AG08396 (cell line): ENCODE data around the gene CCDC142.

Source experiments
- DNase-seq: peaks from one replicate; pipeline ENCODE4 v3.0.0; 2012; ENCODE audit warnings: low spot score, mixed read lengths

The CCDC142 gene

DNA sequence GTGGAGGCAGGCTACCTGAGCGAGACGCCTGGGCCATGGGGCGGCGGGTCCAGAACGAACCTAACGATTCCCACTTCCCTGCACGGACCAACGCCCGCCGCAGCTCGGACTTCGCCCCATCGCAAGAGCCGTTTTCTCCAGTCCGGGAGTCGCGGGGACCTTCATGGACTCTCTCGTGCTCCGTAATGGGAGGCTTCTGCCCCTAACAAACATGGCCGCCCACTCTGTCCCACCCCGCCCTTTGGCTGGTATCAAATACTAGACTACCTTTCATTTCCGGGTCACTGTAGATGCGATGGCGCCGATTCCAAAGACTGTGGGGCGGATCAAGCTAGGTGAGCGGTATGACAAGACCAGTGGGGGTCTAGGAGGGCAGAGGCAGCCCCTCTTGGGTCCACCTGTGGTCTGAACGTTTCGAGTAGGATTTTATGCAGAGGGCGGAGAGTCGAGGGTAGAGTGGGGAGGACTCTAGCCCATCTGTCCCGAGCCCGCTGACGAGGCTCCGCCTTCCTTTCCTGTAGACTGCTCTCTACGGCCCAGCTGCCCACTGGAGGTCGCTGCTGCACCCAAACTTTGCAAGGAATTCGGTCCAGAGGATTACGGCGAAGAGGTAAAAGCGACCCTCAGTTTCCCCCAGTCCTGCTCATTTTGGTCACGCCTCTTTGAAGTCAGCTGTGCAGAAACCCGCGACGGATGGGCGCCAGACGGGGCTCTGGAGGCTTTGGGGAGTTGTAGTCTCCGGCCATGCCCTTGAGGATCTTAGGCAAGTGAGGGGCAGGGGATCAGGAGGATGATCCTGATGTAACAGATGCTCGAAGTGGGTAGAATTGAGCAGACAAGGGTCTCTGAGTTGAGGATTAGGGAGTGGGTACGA is at the start of gene CCDC142, which contains the start of gene TTC31:
CCDC142 (minus strand) TSS at position 198 of the 874 bp plus-strand sequence; CDS start at position 37, 161 bp downstream.
TTC31 (plus strand) TSS at position 281 of the 874 bp plus-strand sequence; CDS start at position 296, 15 bp downstream.
- DNase-seq, result peak; percentile 92

DNA sequence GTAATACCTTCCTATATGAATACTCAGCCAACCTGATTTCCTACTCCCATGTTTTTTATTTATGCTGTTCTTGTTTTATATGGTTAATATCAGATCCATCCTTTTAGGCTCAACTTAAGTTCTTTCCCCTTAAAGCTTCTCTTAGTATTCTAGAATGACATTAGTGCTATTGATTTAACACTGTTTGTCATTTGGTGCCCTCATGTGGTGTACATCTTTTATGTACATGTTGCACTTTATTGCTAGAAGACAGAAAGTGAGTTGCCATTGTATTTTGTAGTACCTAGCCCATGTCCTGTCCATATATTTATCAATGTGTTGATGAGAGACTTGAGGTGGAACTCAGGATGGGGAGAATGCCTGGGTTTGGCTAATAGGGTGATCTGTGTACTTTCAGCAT is 49.4 kb upstream of the CCDC142 start:
- DNase-seq, result peak; percentile 40

GRCh38 chr2:74531666-74532065 is 48.9 kb upstream of the CCDC142 start:
- DNase-seq, result no peak

- peak; percentile 63 for DNase-seq
These were observed 47.7 kb upstream of the CCDC142 start for GRCh38 chr2:74530239-74531187.

- peak; percentile 99 for DNase-seq
These were observed 46.8 kb upstream of the CCDC142 start, which contains the start of the genes AUP1 and HTRA2 for GRCh38 chr2:74529357-74530238. Gene AUP1, minus strand, starts transcription at chr2:74529706. Its CDS starts 77 bp downstream, at chr2:74529629. Gene HTRA2, plus strand, starts transcription at chr2:74529933. Its CDS starts 74 bp downstream, at chr2:74530007.

- no peak for DNase-seq
These were observed 46.0 kb upstream of the CCDC142 start for GRCh38 chr2:74528600-74529356.

- no peak for DNase-seq
These were observed 44.9 kb upstream of the CCDC142 start for GRCh38 chr2:74527741-74528140.

DNA sequence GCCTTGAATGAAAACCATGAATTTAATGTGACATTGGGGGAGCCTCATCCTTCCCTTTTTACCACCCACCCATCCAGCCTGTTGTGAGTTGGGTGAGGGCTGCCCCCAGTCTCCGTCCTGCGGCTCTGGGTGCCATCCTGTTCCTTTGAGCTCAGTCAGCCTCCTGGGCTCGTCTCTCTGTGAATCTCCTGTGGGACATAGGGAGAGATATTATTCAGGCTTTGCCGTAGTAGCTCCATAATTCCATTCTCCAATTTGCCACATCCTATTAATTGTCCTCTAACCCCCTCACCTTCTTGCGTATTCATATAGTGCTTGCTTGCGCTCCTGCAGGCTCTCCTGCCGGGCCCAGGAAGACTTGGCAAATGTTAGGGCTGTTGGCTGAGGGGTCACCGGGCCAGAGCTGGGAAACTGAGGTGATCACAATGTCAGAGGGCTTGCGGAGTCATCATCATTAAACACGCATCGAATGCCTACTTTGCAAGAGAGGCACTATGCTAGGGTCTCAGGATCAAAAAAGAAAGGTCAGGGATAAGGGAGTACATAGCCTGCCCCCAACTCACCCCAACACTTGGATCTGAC is 43.9 kb upstream of the CCDC142 start:
- DNase-seq, result no peak

- DNase-seq, result no peak
These were observed 43.2 kb upstream of the CCDC142 start, which contains the start of gene DQX1 for GRCh38 chr2:74525717-74526648. Gene DQX1, minus strand, starts transcription at chr2:74526231. Its CDS starts 502 bp downstream, at chr2:74525729.

DNA sequence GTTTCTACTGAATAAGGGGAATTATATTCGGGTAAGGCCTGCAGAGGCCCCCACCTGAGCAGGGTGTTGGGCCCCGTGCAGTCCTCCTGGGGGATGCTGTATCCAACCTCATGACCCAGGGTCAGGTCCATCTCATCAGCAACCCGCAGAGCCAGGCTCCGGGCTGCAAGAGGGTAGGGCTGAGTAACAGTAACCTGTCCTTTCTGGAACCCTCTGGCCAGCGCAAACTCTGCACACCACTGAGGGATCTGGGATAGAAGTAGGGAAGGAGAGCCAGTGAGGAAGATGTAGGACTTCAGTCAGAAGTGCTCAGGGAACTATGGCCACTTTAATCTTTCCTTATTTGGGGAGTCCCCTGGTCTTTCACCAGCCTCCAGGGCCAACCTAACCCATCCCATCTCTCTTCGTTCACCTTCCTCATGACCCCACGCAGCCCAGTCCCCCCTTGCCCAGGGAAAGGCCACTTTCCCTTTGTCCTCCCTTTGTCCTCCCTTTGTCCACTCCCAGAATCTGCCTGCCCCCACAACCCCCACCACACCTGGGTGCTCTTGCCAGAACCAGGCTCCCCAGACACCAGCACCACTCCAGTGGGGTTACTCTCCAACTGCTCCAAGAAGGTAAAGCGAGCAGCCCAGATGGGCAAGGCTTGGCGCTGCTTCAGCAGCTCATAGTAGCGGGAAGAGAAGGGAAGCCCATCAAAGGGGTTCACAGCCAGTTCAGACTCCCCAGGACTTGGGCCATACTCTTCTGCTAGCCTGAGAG is 42.3 kb upstream of the CCDC142 start:
- no peak for DNase-seq

DNA sequence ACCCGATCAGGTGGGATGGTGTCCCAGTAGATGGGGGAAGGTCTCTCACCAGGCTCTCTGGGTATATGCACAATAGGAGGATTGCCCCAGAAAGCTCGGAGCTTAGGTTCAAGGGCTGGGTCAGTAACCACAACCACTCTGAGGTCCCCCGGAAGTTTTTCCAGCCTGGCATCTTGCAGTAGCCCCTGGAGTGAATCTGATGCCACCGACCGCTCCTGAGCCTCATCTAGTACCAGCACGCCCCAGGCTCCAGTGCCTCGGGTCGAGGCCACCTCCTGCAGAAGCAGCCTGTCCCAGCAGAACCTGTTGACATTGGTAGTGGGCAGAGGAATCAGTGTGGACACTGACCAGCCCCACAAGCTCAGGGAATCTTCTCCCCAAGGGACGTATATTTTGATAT is 41.2 kb upstream of the CCDC142 start:
- no peak for DNase-seq

- no peak for DNase-seq
These were observed 39.7 kb upstream of the CCDC142 start for GRCh38 chr2:74522516-74522915.

DNA sequence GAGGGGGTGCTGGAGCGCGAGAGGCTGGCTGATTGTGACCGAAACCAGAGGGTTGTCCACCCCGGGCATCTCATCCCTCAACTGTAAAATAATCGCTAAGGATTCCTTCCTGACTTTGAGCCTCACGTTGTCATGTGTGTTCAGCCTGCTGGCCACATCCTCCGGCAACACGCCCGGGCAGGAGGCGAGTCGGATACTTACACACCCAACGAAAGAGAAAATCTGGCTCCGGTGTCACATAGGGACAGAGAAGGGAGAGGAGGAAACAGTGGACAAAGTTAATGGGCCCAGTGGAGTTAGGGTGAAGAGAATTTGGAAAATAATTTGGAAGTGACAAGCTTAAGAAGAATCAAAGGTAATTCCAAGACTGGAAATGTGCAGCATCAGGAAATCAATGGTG is 33.9 kb upstream of the CCDC142 start:
- no peak for DNase-seq

DNA sequence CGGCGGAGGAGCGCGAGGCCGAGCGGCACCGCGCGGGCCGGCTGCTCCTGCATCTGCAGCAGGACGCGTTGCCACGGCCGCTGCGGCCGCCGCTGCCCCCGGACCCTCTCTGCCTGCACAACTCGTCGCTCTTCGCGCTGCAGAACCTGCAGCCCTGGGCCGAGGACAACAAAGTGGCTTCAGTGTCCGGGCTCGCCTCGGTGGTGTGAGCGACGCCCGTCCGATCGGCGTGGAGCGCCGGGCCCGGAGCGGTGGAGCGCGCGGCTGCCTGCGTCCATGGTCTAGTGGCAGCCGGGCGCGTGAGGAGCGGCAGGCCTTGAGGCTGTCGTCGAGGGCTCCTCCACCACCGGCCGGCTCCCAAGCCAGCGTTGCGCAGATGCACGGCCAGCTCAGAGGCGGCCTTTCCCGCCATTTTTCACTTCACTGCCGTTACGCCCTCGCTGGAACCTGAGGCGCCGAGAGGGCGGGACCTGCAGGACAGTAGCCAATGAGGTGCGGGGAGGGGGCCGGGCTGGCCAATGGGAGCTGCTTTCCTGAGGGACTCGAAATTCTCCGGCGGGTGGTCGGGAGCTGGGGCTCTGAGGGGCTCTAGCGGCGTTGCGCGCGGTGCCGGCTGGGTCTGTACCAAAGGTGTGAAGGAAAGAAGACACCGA is 33.3 kb upstream of the CCDC142 start:
- DNase-seq, result peak; percentile 76

GRCh38 chr2:74515271-74515980 is 32.6 kb upstream of the CCDC142 start:
- no peak for DNase-seq

- peak; percentile 41 for DNase-seq
These were observed 31.8 kb upstream of the CCDC142 start, which contains the start of gene TLX2 for GRCh38 chr2:74514368-74515270. Gene TLX2, plus strand, starts transcription at chr2:74514450. Its CDS starts 357 bp downstream, at chr2:74514807.
